ENCODE results near the gene FAM180A.

Gene FAM180A

GRCh38 chr7:135684699-135685098 lies 63.9 kb downstream of the FAM180A start:
- H3K79me1 ChIP-seq (ENCODE audit: low read length): peaks cover 8% of the 10 kb centered on the region
- H3K4me2 ChIP-seq (ENCODE audit: low read length): no peak overlapping the region
- no peaks in the 10 kb centered on the region for H3K36me3 ChIP-seq (ENCODE audit: control insufficient read depth, insufficient read depth, low read length)
- peak overlapping the region; percentile 50 for H3K56ac ChIP-seq (ENCODE audit: low read length)
- H3K27ac ChIP-seq (ENCODE audit: low read depth, low read length): peak overlapping the region; percentile 15
- H3K79me2 ChIP-seq (ENCODE audit: control insufficient read depth, insufficient read depth, low read length): no peaks in the 10 kb centered on the region
- no peak overlapping the region for H4K8ac ChIP-seq (ENCODE audit: low read depth, low read length)
- no peak overlapping the region for H2BK15ac ChIP-seq (replicated peaks; ENCODE audit: low read depth)
- peak overlapping the region; percentile 20 for H3K4ac ChIP-seq (ENCODE audit: low read depth, low read length)
- peak overlapping the region; percentile 35 for H3K23ac ChIP-seq (ENCODE audit: low read length)
- WGBS (ENCODE audit: extremely low coverage, insufficient coverage, low lambda C conversion rate): no CpG with 5 or more reads among the region's 5 CpGs
- H2BK5ac ChIP-seq (ENCODE audit: low read length): peak overlapping the region; percentile 45
- no peak overlapping the region for H2AK5ac ChIP-seq (ENCODE audit: low read length)
- H3K18ac ChIP-seq (ENCODE audit: low read length): peak overlapping the region; percentile 25
- peak overlapping the region; percentile 32 for H3K9ac ChIP-seq (ENCODE audit: low read length)
- H3K4me1 ChIP-seq (ENCODE audit: control insufficient read depth, low read depth, low read length): peaks cover 14% of the 10 kb centered on the region
- no peak overlapping the region for H4K5ac ChIP-seq (ENCODE audit: low read length)
- H3K27me3 ChIP-seq (ENCODE audit: insufficient read depth, low read length, poor library complexity): no peaks in the 10 kb centered on the region
- no peak overlapping the region for H2BK120ac ChIP-seq (ENCODE audit: low read depth, low read length)
- no peak overlapping the region for H3K4me3 ChIP-seq (ENCODE audit: low read length)
- DNase-seq: no peak

- no peak overlapping the region for H3K27ac ChIP-seq (ENCODE audit: low read depth, low read length)
- H2BK5ac ChIP-seq (ENCODE audit: low read length): no peak overlapping the region
- no peak overlapping the region for H3K4me2 ChIP-seq (ENCODE audit: low read length)
- H2BK15ac ChIP-seq (replicated peaks; ENCODE audit: low read depth): no peak overlapping the region
- no peak overlapping the region for H2AK5ac ChIP-seq (ENCODE audit: low read length)
- H3K79me2 ChIP-seq (ENCODE audit: control insufficient read depth, insufficient read depth, low read length): no peaks in the 10 kb centered on the region
- no peaks in the 10 kb centered on the region for H3K27me3 ChIP-seq (ENCODE audit: insufficient read depth, low read length, poor library complexity)
- no peak overlapping the region for H2BK120ac ChIP-seq (ENCODE audit: low read depth, low read length)
- peak overlapping the region; percentile 39 for H3K56ac ChIP-seq (ENCODE audit: low read length)
- peak; percentile 89 for DNase-seq
- no peaks in the 10 kb centered on the region for H3K36me3 ChIP-seq (ENCODE audit: control insufficient read depth, insufficient read depth, low read length)
- H4K8ac ChIP-seq (ENCODE audit: low read depth, low read length): no peak overlapping the region
- H3K4me1 ChIP-seq (ENCODE audit: control insufficient read depth, low read depth, low read length): peaks cover 14% of the 10 kb centered on the region
- H3K79me1 ChIP-seq (ENCODE audit: low read length): peaks cover 8% of the 10 kb centered on the region
- H4K5ac ChIP-seq (ENCODE audit: low read length): no peak overlapping the region
- H3K4ac ChIP-seq (ENCODE audit: low read depth, low read length): no peak overlapping the region
- WGBS (ENCODE audit: extremely low coverage, insufficient coverage, low lambda C conversion rate): no CpG with 5 or more reads among the region's 3 CpGs
- no peak overlapping the region for H3K9ac ChIP-seq (ENCODE audit: low read length)
- no peak overlapping the region for H3K18ac ChIP-seq (ENCODE audit: low read length)
- H3K23ac ChIP-seq (ENCODE audit: low read length): no peak overlapping the region
- no peak overlapping the region for H3K4me3 ChIP-seq (ENCODE audit: low read length)
Measured at GRCh38 chr7:135684136-135684535, 64.5 kb downstream of the FAM180A start.

DNA sequence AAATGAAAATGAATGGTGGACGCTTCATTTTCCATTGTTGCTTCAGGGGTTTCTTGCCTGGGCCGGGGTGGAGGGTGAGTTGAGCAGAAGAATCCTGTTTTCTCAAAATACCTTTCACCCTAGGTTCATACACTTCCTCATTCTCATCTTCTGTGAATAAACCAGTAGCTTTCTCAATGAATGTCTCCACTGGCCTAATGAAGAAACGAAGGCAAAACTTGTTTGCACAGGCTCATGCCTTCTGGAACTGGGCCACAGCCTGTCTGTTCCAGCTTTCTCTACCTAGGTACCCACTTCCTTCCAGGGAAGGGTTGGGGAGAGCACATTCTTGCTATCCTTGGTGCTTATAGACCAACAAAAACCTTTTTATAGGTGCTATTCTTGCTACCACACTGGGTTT lies 65.0 kb downstream of the FAM180A start:
- DNase-seq: no peak
- Histone ChIP-seq H3K79me2 (ENCODE audit: control insufficient read depth, insufficient read depth, low read length) (no peaks in the 10 kb centered on the region), H4K5ac (ENCODE audit: low read length) (no peak overlapping the region), H2BK15ac (replicated peaks; ENCODE audit: low read depth) (no peak overlapping the region), H2BK120ac (ENCODE audit: low read depth, low read length) (no peak overlapping the region), H3K4me3 (ENCODE audit: low read length) (no peak overlapping the region), H3K27me3 (ENCODE audit: insufficient read depth, low read length, poor library complexity) (no peaks in the 10 kb centered on the region), H3K18ac (ENCODE audit: low read length) (no peak overlapping the region), H2AK5ac (ENCODE audit: low read length) (no peak overlapping the region), H3K4me1 (ENCODE audit: control insufficient read depth, low read depth, low read length) (peaks cover 14% of the 10 kb centered on the region), H3K56ac (ENCODE audit: low read length) (peak overlapping the region; percentile 39), H3K27ac (ENCODE audit: low read depth, low read length) (no peak overlapping the region), H3K9ac (ENCODE audit: low read length) (no peak overlapping the region), H3K36me3 (ENCODE audit: control insufficient read depth, insufficient read depth, low read length) (no peaks in the 10 kb centered on the region), H3K23ac (ENCODE audit: low read length) (no peak overlapping the region), H3K4ac (ENCODE audit: low read depth, low read length) (no peak overlapping the region), H4K8ac (ENCODE audit: low read depth, low read length) (no peak overlapping the region), H3K79me1 (ENCODE audit: low read length) (peaks cover 8% of the 10 kb centered on the region), H2BK5ac (ENCODE audit: low read length) (no peak overlapping the region), H3K4me2 (ENCODE audit: low read length) (no peak overlapping the region)
- no CpG with 5 or more reads among the region's 3 CpGs for WGBS (ENCODE audit: extremely low coverage, insufficient coverage, low lambda C conversion rate)

DNA sequence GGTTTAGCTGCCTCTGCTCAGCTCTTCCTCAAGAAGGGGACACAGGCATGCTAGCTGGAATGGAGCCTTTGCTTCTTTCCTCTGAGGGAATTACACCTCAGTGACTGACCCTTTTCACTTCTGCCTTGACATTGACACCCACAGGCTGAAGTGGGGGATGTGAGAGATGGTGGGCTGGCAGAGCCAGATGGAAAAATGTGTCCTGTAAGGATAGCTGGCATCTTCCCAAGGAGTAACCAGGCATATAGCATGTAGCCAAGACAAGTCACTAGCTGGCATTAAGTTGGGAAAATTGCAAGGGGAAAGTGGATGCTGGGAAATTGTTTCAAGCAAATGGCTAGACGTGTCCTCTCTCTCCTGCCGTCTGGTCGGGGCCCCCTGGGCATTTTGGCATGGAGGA lies 66.4 kb downstream of the FAM180A start:
- Histone ChIP-seq H2BK15ac (replicated peaks; ENCODE audit: low read depth) (no peak overlapping the region), H3K79me2 (ENCODE audit: control insufficient read depth, insufficient read depth, low read length) (peaks cover 2% of the 10 kb centered on the region), H2AK5ac (ENCODE audit: low read length) (no peak overlapping the region), H3K4me1 (ENCODE audit: control insufficient read depth, low read depth, low read length) (peaks cover 14% of the 10 kb centered on the region), H3K36me3 (ENCODE audit: control insufficient read depth, insufficient read depth, low read length) (no peaks in the 10 kb centered on the region), H4K5ac (ENCODE audit: low read length) (no peak overlapping the region), H3K27me3 (ENCODE audit: insufficient read depth, low read length, poor library complexity) (no peaks in the 10 kb centered on the region), H2BK120ac (ENCODE audit: low read depth, low read length) (no peak overlapping the region), H3K18ac (ENCODE audit: low read length) (no peak overlapping the region), H3K23ac (ENCODE audit: low read length) (peak overlapping the region; percentile 35), H3K9ac (ENCODE audit: low read length) (no peak overlapping the region), H3K4ac (ENCODE audit: low read depth, low read length) (no peak overlapping the region), H3K79me1 (ENCODE audit: low read length) (peaks cover 8% of the 10 kb centered on the region), H3K4me2 (ENCODE audit: low read length) (no peak overlapping the region), H3K27ac (ENCODE audit: low read depth, low read length) (no peak overlapping the region), H3K4me3 (ENCODE audit: low read length) (no peak overlapping the region), H4K8ac (ENCODE audit: low read depth, low read length) (no peak overlapping the region), H3K56ac (ENCODE audit: low read length) (no peak overlapping the region), H2BK5ac (ENCODE audit: low read length) (no peak overlapping the region)
- DNase-seq: no peak
- WGBS (ENCODE audit: extremely low coverage, insufficient coverage, low lambda C conversion rate): no CpG with 5 or more reads among the region's 3 CpGs

DNA sequence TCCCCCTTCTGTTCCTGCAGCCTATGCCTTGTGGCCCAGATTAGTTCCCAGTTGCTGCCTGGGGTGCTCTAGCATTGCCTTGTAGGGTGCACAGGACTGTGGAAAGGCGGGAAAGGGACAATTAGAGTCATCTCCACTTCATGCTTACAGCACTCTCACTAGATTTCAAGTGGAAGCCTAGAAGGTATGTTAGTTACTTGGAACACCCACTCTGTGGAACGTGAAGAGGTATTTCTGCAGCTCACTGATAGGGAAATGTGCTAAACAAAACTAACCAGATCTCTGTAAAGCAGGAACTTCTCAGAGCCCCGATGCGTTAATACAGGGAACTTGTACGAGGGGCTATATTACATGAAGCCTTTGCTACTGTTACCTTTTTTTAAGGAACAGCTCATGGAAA lies 66.9 kb downstream of the FAM180A start:
- no peak overlapping the region for H3K4me2 ChIP-seq (ENCODE audit: low read length)
- H3K23ac ChIP-seq (ENCODE audit: low read length): peak overlapping the region; percentile 35
- no peak overlapping the region for H3K4ac ChIP-seq (ENCODE audit: low read depth, low read length)

More for the DNA sequence above, 66.9 kb downstream of the FAM180A start:
- Histone ChIP-seq H3K9ac (ENCODE audit: low read length) (no peak overlapping the region), H3K4me1 (ENCODE audit: control insufficient read depth, low read depth, low read length) (peaks cover 14% of the 10 kb centered on the region), H3K27ac (ENCODE audit: low read depth, low read length) (no peak overlapping the region), H3K79me2 (ENCODE audit: control insufficient read depth, insufficient read depth, low read length) (peaks cover 2% of the 10 kb centered on the region), H3K79me1 (ENCODE audit: low read length) (peaks cover 8% of the 10 kb centered on the region), H3K4me3 (ENCODE audit: low read length) (no peak overlapping the region), H2AK5ac (ENCODE audit: low read length) (no peak overlapping the region), H4K8ac (ENCODE audit: low read depth, low read length) (no peak overlapping the region), H3K36me3 (ENCODE audit: control insufficient read depth, insufficient read depth, low read length) (no peaks in the 10 kb centered on the region), H2BK15ac (replicated peaks; ENCODE audit: low read depth) (no peak overlapping the region), H3K18ac (ENCODE audit: low read length) (no peak overlapping the region), H4K5ac (ENCODE audit: low read length) (no peak overlapping the region), H2BK5ac (ENCODE audit: low read length) (no peak overlapping the region), H2BK120ac (ENCODE audit: low read depth, low read length) (no peak overlapping the region), H3K27me3 (ENCODE audit: insufficient read depth, low read length, poor library complexity) (no peaks in the 10 kb centered on the region), H3K56ac (ENCODE audit: low read length) (no peak overlapping the region)
- WGBS (ENCODE audit: extremely low coverage, insufficient coverage, low lambda C conversion rate): no CpG with 5 or more reads among the region's 5 CpGs
- no peak for DNase-seq
